A549 (cell line): Measurements from ENCODE around the gene FGGY. TPM values are rescaled to one million over a fixed set of nuclear protein-coding genes. Genes with fewer than 3 reads are reported as not detected.
A peak's percentile ranks its signal among the peaks of the same experiment; 100 is the strongest.

Experiments used
- ATAC-seq, 2 experiments: fragments of 200-7000 bp in 1 of 2; fragments of >200 bp in 1 of 2; cut with Nextera tagmentation in 1 of 2; cut with Tn5 transposase in 1 of 2; 3 replicates each; pipeline versions ENCODE4 v1.8.0 to v1.9.1; 2018 to 2020; ENCODE audit warnings: mild to moderate bottlenecking in 1 of 2, moderate library complexity in 1 of 2
- CTCF ChIA-PET: fragments of 300-600 bp; sonication (Branson Sonifier 250); formaldehyde crosslinking; extraction: SDS; loops from one replicate; lab custom pipeline; 2021; ENCODE audit warnings: antibody characterized with exemption, inconsistent platforms; lab: Yijun Ruan, JAX
- POLR2A ChIA-PET: fragments of 350-600 bp; formaldehyde crosslinking; extraction: SDS; loops from one replicate; lab custom pipeline; 2021; ENCODE audit warnings: antibody characterized with exemption, inconsistent platforms; lab: Yijun Ruan, JAX
- DNase-seq, 2 experiments: peaks; one replicate each; pipeline versions ENCODE4 v3.0.0 to v3.0.0-alpha.2; 2011 to 2016; ENCODE audit warnings: low read depth in 1 of 2, low spot score in 1 of 2
- FAIRE-seq: peaks from 2 replicates; lab custom pipeline; 2011; peaks lifted over from hg19 to GRCh38; lab: Jason Lieb, UNC
- H3K27ac ChIP-seq, 2 experiments: fragments of >200 bp; sonication (Bioruptor Twin); formaldehyde crosslinking; 3 replicates each; pipeline ENCODE4 v1.5.1; 2016 to 2017
- H3K4me1 ChIP-seq: fragments of >200 bp; sonication (Bioruptor Twin); formaldehyde crosslinking; 3 replicates; pipeline ENCODE4 v1.6.1; 2016
- H3K4me2 ChIP-seq: fragments of >200 bp; sonication (Bioruptor Twin); formaldehyde crosslinking; 3 replicates; pipeline ENCODE4 v1.6.1; 2016
- H3K4me3 ChIP-seq: fragments of >200 bp; sonication (Bioruptor Twin); formaldehyde crosslinking; 3 replicates; pipeline ENCODE4 v1.5.1; 2016
- H3K9me3 ChIP-seq: fragments of >200 bp; sonication (Bioruptor Twin); formaldehyde crosslinking; 3 replicates; pipeline ENCODE4 v1.6.1; 2016
- CEBPB ChIP-seq, 2 experiments: fragments of >200 bp in 1 of 2; sonication (Bioruptor Twin) in 1 of 2; formaldehyde crosslinking in 1 of 2; IDR thresholded peaks; 2 replicates each; pipeline ENCODE4 v1.6.1; 2012 to 2016
- CTCF ChIP-seq: fragments of >200 bp; sonication (Bioruptor Twin); formaldehyde crosslinking; IDR thresholded peaks from 3 replicates; pipeline ENCODE4 v1.5.1; 2016
- EHF ChIP-seq: fragments of 250-450 bp; sonication (Bioruptor Pico); IDR thresholded peaks from 2 replicates; pipeline ENCODE4 v1.5.0; 2020; ENCODE audit warnings: mild to moderate bottlenecking
- EHMT2 ChIP-seq: fragments of 200-600 bp; sonication (generic); IDR thresholded peaks from 2 replicates; pipeline ENCODE4 v1.6.1; 2016; ENCODE audit warnings: antibody characterized with exemption, low read depth, mild to moderate bottlenecking, moderate library complexity
- ESRRA ChIP-seq: fragments of 150-350 bp; IDR thresholded peaks from 2 replicates; pipeline ENCODE4 v1.6.1; 2014; ENCODE audit warnings: mild to moderate bottlenecking, low read length, borderline replicate concordance
- FOSL2 ChIP-seq, 2 experiments: fragments of 450-650 bp in 1 of 2; fragments of >200 bp in 1 of 2; sonication (Bioruptor Twin) in 1 of 2; formaldehyde crosslinking; IDR thresholded peaks; 2 replicates each; pipeline versions ENCODE4 v1.5.0 to v1.6.1; 2016 to 2020; ENCODE audit warnings: mild to moderate bottlenecking in 1 of 2, moderate library complexity in 1 of 2
- FOXS1 ChIP-seq: fragments of 250-450 bp; sonication (Bioruptor Pico); IDR thresholded peaks from 2 replicates; pipeline ENCODE4 v1.5.0; 2020; ENCODE audit warnings: mild to moderate bottlenecking, moderate library complexity
- HDAC2 ChIP-seq: fragments of 200-600 bp; sonication (generic); IDR thresholded peaks from 2 replicates; pipeline ENCODE4 v1.6.1; 2016
- HES2 ChIP-seq: fragments of >200 bp; sonication (Bioruptor Twin); formaldehyde crosslinking; IDR thresholded peaks from 2 replicates; pipeline ENCODE4 v1.6.1; 2016
- HEYL ChIP-seq: fragments of 250-450 bp; sonication (Bioruptor Pico); IDR thresholded peaks from 2 replicates; pipeline ENCODE4 v1.8.0; 2021; ENCODE audit warnings: mild to moderate bottlenecking, moderate library complexity
- KDM1A ChIP-seq: fragments of 200-600 bp; sonication (generic); IDR thresholded peaks from 2 replicates; pipeline ENCODE4 v1.6.1; 2016; ENCODE audit warnings: low read depth, mild to moderate bottlenecking
- KDM5A ChIP-seq: fragments of 200-600 bp; sonication (generic); IDR thresholded peaks from 2 replicates; pipeline ENCODE4 v1.6.1; 2016; ENCODE audit warnings: antibody characterized with exemption, mild to moderate bottlenecking
- MAX ChIP-seq: IDR thresholded peaks from 2 replicates; pipeline ENCODE4 v1.6.1; 2012
- MYC ChIP-seq: IDR thresholded peaks from 2 replicates; pipeline ENCODE4 v1.6.1; 2012; ENCODE audit warnings: mild to moderate bottlenecking, inconsistent platforms, low read length, improper control_type of control experiment, borderline replicate concordance
- PBX3 ChIP-seq: IDR thresholded peaks from 2 replicates; pipeline ENCODE4 v1.6.1; 2012
- RARB ChIP-seq: fragments of 250-450 bp; sonication (Bioruptor Pico); IDR thresholded peaks from 2 replicates; pipeline ENCODE4 v1.8.0; 2021; ENCODE audit warnings: mild to moderate bottlenecking, moderate library complexity
- RCOR1 ChIP-seq: fragments of 150-350 bp; IDR thresholded peaks from 2 replicates; pipeline ENCODE4 v1.6.1; 2014; ENCODE audit warnings: antibody characterized with exemption, low read length, low read depth
- RNF2 ChIP-seq: fragments of 200-600 bp; sonication (generic); IDR thresholded peaks from 2 replicates; pipeline ENCODE4 v1.6.1; 2016; ENCODE audit warnings: low read depth, mild to moderate bottlenecking, antibody characterized with exemption, moderate library complexity, borderline replicate concordance
- TFCP2L1 ChIP-seq: fragments of 250-450 bp; sonication (Bioruptor Pico); IDR thresholded peaks from 2 replicates; pipeline ENCODE4 v1.5.0; 2021; ENCODE audit warnings: mild to moderate bottlenecking
- TP53 ChIP-seq: fragments of 250-450 bp; sonication (Bioruptor Pico); IDR thresholded peaks from 2 replicates; pipeline ENCODE4 v1.5.0; 2021; ENCODE audit warnings: mild to moderate bottlenecking, moderate library complexity
- USF2 ChIP-seq: fragments of 450-650 bp; IDR thresholded peaks from 2 replicates; pipeline ENCODE4 v1.6.1; 2014; ENCODE audit warnings: antibody characterized with exemption
- ZC3H11A ChIP-seq: fragments of 450-650 bp; IDR thresholded peaks from 2 replicates; pipeline ENCODE4 v1.6.1; 2014; ENCODE audit warnings: antibody characterized with exemption, mild to moderate bottlenecking
- ZNF302 ChIP-seq: fragments of 250-450 bp; sonication (Bioruptor Pico); IDR thresholded peaks from 2 replicates; pipeline ENCODE4 v1.9.0; 2021; ENCODE audit warnings: inconsistent platforms, mild to moderate bottlenecking, moderate library complexity
- ZSCAN20 ChIP-seq: fragments of 250-450 bp; sonication (Bioruptor Pico); IDR thresholded peaks from 2 replicates; pipeline ENCODE4 v1.8.0; 2022; ENCODE audit warnings: mild to moderate bottlenecking, moderate library complexity
- WGBS: methylation state at CpG from one replicate; pipeline ENCODE4 v1.1.6; 2017; ENCODE audit errors: missing lambda C conversion rate; 5-methylcytosine and 5-hydroxymethylcytosine counted together
- polyA plus RNA-seq, 4 experiments: library from polyadenylated mRNA; depleted of rRNA in 3 of 4; stranded (reverse); fragments of >200 nt; fragmentation: RNase III in 1 of 4; extraction: RNeasy Plus Mini Kit Qiagen cat#74134 plus additional on column Dnase treatment in 1 of 4; gene quantifications; 2 replicates in 3 of 4; 3 replicates in 1 of 4; pipeline ENCODE4 v1.2.3, GENCODE V29; 2011 to 2017

FGGY gene
- polyA plus RNA-seq, 2 of the 4 experiments (the other 2 are of a cell fraction): 2.9 to 4.8 TPM

GRCh38 chr1:59549066-59549837 lies 252.4 kb downstream of the FGGY start:
- POLR2A ChIA-PET: no interaction called here
- ATAC-seq (no peak), DNase-seq (no peak), FAIRE-seq (no peak)
- TF ChIP-seq MAX: no peak
- TF ChIP-seq EHF: no peak
- TF ChIP-seq RCOR1: no peak
- no peak for TF ChIP-seq ZNF302 (CRISPR knock-in tag)
- TF ChIP-seq MYC: no peak
- TF ChIP-seq EHMT2: no peak
- no peak for TF ChIP-seq USF2
- TF ChIP-seq HDAC2: no peak
- no peak for TF ChIP-seq RNF2
- no peak for TF ChIP-seq CTCF
- TF ChIP-seq CEBPB (IDR thresholded peaks at IDR 0.05): no peak
- TF ChIP-seq PBX3: no peak
- H3K9me3 ChIP-seq: no peaks in the 10 kb centered on the region
- no peak overlapping the region for H3K4me2 ChIP-seq
- no peak overlapping the region for H3K4me3 ChIP-seq
- no peak overlapping the region for H3K27ac ChIP-seq
- no peaks in the 10 kb centered on the region for H3K4me1 ChIP-seq
- 63% methylated on average over 5 of the region's 5 CpGs for WGBS
- CTCF ChIA-PET: no interaction called here

- H3K4me3 ChIP-seq: no peak overlapping the region
- ChIA-PET CTCF (no interaction called here), POLR2A (no interaction called here)
- no peak overlapping the region for H3K4me2 ChIP-seq
- DNase-seq: no peak
- FAIRE-seq: no peak
- no peak overlapping the region for H3K27ac ChIP-seq
- no peaks in the 10 kb centered on the region for H3K4me1 ChIP-seq
- no peak for ATAC-seq
- 59% methylated on average over 3 of the region's 3 CpGs for WGBS
- TF ChIP-seq HEYL (CRISPR knock-in tag): no peak
- TF ChIP-seq KDM1A: no peak
- TF ChIP-seq TP53: no peak
- TF ChIP-seq ZC3H11A: no peak
- TF ChIP-seq ESRRA: no peak
- TF ChIP-seq CEBPB (IDR thresholded peaks at IDR 0.05): peak; percentile 48 to 60; a peak in 2 of 4 replicates
- no peak for TF ChIP-seq KDM5A
- no peak for TF ChIP-seq ZSCAN20 (CRISPR knock-in tag)
- TF ChIP-seq FOSL2 (IDR thresholded peaks at IDR 0.05): no peak
- no peak for TF ChIP-seq FOSL2 (CRISPR knock-in tag; IDR thresholded peaks at IDR 0.05)
- no peak for TF ChIP-seq FOXS1 (CRISPR knock-in tag)
- TF ChIP-seq HES2: peak; percentile 27; the same call in 1 of the 2 replicates
- TF ChIP-seq RARB (CRISPR knock-in tag): no peak
- no peak for TF ChIP-seq TFCP2L1 (CRISPR knock-in tag)
- TF ChIP-seq EHF: no peak
- H3K9me3 ChIP-seq: no peaks in the 10 kb centered on the region
Observed at GRCh38 chr1:59549903-59550302, 253.0 kb downstream of the FGGY start.
